BJ (cell line): Measurements from ENCODE around the gene LDLRAD3. TPM values are rescaled to one million over a fixed set of nuclear protein-coding genes. Genes with fewer than 3 reads are reported as not detected.

ENCODE experiments used
- CTCF ChIA-PET: fragments of 350-600 bp; formaldehyde crosslinking; extraction: SDS; loops from one replicate; lab custom pipeline; 2021; ENCODE audit warnings: antibody characterized with exemption, inconsistent platforms; lab: Yijun Ruan, JAX
- POLR2A ChIA-PET: fragments of 300-600 bp; sonication (Branson Sonifier 250); formaldehyde crosslinking; extraction: SDS; loops from one replicate; lab custom pipeline; 2021; ENCODE audit warnings: antibody characterized with exemption; lab: Charles Lee
- DNase-seq: peaks from one replicate; pipeline ENCODE4 v3.0.0-alpha.2; 2011; ENCODE audit warnings: low read depth
- H3K27me3 ChIP-seq: 2 replicates; pipeline ENCODE4 v1.6.0; 2011; ENCODE audit warnings: low read length; ENCODE audit not compliant: control insufficient read depth, insufficient read depth
- H3K36me3 ChIP-seq: 2 replicates; pipeline ENCODE4 v1.5.1; 2011; ENCODE audit warnings: low read length; ENCODE audit not compliant: control insufficient read depth, insufficient read depth
- H3K4me3 ChIP-seq: 2 replicates; pipeline ENCODE4 v1.5.1; 2011; ENCODE audit warnings: low read depth, mild to moderate bottlenecking, control low read depth, low read length
- polyA plus RNA-seq: library from polyadenylated mRNA; depleted of rRNA; stranded (reverse); fragments of >200 nt; gene quantifications from 2 replicates; pipeline ENCODE4 v1.2.3, GENCODE V29; 2011
- TF ChIP-seq, protein P1 (sequence below): IDR thresholded peaks from 2 replicates; pipeline ENCODE4 v1.5.1; 2011; ENCODE audit warnings: low read depth, mild to moderate bottlenecking, control low read depth, inconsistent platforms, low read length, moderate library complexity; ENCODE audit not compliant: insufficient read depth

Gene LDLRAD3
- polyA plus RNA-seq, 1 experiment: 3.5 TPM

GRCh38 chr11:36214976-36215692, 271.3 kb downstream of the LDLRAD3 start:
- TF ChIP-seq, protein P1, sequence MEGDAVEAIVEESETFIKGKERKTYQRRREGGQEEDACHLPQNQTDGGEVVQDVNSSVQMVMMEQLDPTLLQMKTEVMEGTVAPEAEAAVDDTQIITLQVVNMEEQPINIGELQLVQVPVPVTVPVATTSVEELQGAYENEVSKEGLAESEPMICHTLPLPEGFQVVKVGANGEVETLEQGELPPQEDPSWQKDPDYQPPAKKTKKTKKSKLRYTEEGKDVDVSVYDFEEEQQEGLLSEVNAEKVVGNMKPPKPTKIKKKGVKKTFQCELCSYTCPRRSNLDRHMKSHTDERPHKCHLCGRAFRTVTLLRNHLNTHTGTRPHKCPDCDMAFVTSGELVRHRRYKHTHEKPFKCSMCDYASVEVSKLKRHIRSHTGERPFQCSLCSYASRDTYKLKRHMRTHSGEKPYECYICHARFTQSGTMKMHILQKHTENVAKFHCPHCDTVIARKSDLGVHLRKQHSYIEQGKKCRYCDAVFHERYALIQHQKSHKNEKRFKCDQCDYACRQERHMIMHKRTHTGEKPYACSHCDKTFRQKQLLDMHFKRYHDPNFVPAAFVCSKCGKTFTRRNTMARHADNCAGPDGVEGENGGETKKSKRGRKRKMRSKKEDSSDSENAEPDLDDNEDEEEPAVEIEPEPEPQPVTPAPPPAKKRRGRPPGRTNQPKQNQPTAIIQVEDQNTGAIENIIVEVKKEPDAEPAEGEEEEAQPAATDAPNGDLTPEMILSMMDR: no peak
- no peak overlapping the region for H3K4me3 ChIP-seq
- no peaks in the 10 kb centered on the region for H3K27me3 ChIP-seq
- no peaks in the 10 kb centered on the region for H3K36me3 ChIP-seq
- ChIA-PET CTCF (interaction anchor here (1.0 to 1.1 kb wide), 2 partner anchors 8 to 16 kb away, joined by 3 read pairs; no protein-coding TSS in a partner anchor), POLR2A (no interaction called here)
- no peak for DNase-seq

DNA sequence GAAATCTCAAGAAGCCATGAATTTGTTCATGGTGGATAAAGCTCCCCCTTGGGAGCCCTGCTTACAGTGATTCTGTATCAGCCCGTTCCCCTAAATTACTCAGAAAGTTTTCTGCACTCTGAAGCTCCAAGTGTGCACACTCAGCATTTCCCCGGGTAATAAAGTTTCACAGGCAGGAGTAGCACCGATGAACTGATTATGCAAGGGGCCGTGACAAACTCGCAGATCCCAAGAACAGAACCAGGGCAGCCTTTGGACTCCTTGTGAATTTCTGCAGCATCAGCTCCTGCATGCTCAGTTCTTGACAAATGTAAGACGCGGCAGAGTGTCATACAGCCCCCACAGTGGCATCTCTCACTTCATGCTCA, 271.8 kb downstream of the LDLRAD3 start:
- Histone ChIP-seq H3K4me3 (no peak overlapping the region), H3K27me3 (no peaks in the 10 kb centered on the region), H3K36me3 (no peaks in the 10 kb centered on the region)
- ChIA-PET CTCF (interaction anchor here (1.0 to 1.1 kb wide), 2 partner anchors 8 to 16 kb away, joined by 3 read pairs; no protein-coding TSS in a partner anchor), POLR2A (no interaction called here)
- DNase-seq: no peak
- TF ChIP-seq, protein P1: no peak

DNA sequence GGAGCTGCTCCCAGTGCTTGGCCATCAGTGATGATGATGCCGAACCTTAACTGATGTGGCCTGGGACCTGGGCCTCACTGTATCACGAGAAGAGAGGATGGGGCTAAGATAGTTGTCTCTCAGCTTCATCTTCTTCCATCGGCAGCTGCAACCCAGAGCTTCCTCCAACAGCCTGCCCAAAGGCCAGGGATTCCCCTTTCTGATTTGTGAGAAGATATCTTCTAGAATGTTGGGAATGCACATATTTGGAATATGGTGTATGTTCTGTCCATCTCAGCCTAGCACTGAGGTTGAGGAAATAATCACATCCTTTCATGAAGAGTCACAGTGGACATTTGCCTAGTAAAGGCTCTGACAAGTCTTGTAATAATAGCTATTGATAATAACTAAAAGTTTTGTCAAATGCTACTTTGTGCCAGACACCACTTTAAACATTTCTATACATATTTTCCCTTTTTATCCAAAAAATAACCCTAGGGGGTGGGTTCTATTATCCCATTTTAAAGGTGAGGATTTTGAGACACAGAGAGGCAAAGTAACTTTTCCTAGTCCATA, 272.3 kb downstream of the LDLRAD3 start:
- no peak for DNase-seq
- ChIA-PET POLR2A (no interaction called here), CTCF (interaction anchor here (1.0 to 1.1 kb wide), 2 partner anchors 9 to 15 kb away, joined by 3 read pairs; no protein-coding TSS in a partner anchor)
- H3K4me3 ChIP-seq: no peak overlapping the region
- H3K27me3 ChIP-seq: no peaks in the 10 kb centered on the region
- TF ChIP-seq, protein P1: no peak
- H3K36me3 ChIP-seq: no peaks in the 10 kb centered on the region

GRCh38 chr11:36218283-36218921, 274.5 kb downstream of the LDLRAD3 start:
- Histone ChIP-seq H3K4me3 (no peak overlapping the region), H3K36me3 (no peaks in the 10 kb centered on the region), H3K27me3 (no peaks in the 10 kb centered on the region)
- TF ChIP-seq, protein P1: no peak
- POLR2A ChIA-PET: no interaction called here
- CTCF ChIA-PET: no interaction called here
- no peak for DNase-seq

- ChIA-PET POLR2A (no interaction called here), CTCF (interaction anchor here (0.9 kb wide), 1 partner anchor 9 kb away, joined by 4 read pairs; no protein-coding TSS in a partner anchor)
- no peak overlapping the region for H3K4me3 ChIP-seq
- no peaks in the 10 kb centered on the region for H3K27me3 ChIP-seq
- no peaks in the 10 kb centered on the region for H3K36me3 ChIP-seq
- TF ChIP-seq, protein P1: no peak
- DNase-seq: no peak
These were observed 276.1 kb downstream of the LDLRAD3 start for GRCh38 chr11:36219996-36220395.
